IMR-90 (cell line): ENCODE data around the gene NRDC. TPM values are rescaled to one million over a fixed set of nuclear protein-coding genes. Genes with fewer than 3 reads are reported as not detected.

Experiments
- ATAC-seq: fragments of 200-7000 bp; cut with Tn5 transposase; 2 replicates; pipeline ENCODE4 v1.9.1; 2020; ENCODE audit warnings: low read depth, mild to moderate bottlenecking, moderate library complexity
- BruUV-seq: library from RNA; stranded (reverse); fragments of 400-500 nt; replicated peaks from 2 replicates; lab custom pipeline; 2021; lab: Mats Ljungman, UMichigan
- CTCF ChIA-PET: fragments of 300-600 bp; formaldehyde crosslinking; extraction: SDS; loops from one replicate; lab custom pipeline; 2021; ENCODE audit warnings: antibody characterized with exemption; lab: Yijun Ruan, JAX
- POLR2A ChIA-PET: fragments of 300-600 bp; sonication (Branson Sonifier 250); formaldehyde crosslinking; loops from one replicate; lab custom pipeline; 2022; ENCODE audit warnings: antibody characterized with exemption; ENCODE audit not compliant: unreplicated experiment; lab: Charles Lee
- DNase-seq: peaks from one replicate; pipeline ENCODE4 v3.0.0; 2013
- H2AFZ ChIP-seq: replicated peaks from 2 replicates; pipeline ENCODE3; 2013; ENCODE audit warnings: low read length, mild to moderate bottlenecking; ENCODE audit not compliant: poor library complexity
- H2AK5ac ChIP-seq: 2 replicates; pipeline ENCODE4 v1.6.1; 2013; ENCODE audit warnings: low read depth, low read length, inconsistent platforms
- H2AK9ac ChIP-seq: replicated peaks from 2 replicates; pipeline ENCODE3; 2013; ENCODE audit warnings: mild to moderate bottlenecking, low read depth, low read length, moderate library complexity; ENCODE audit not compliant: poor library complexity
- H2BK120ac ChIP-seq: 2 replicates; pipeline ENCODE4 v1.6.1; 2013; ENCODE audit warnings: low read depth, low read length, inconsistent platforms
- H2BK15ac ChIP-seq: 3 replicates; pipeline ENCODE4 v1.6.1; 2013; ENCODE audit warnings: low read depth, low read length, inconsistent platforms
- H2BK20ac ChIP-seq: 2 replicates; pipeline ENCODE4 v1.6.1; 2013; ENCODE audit warnings: low read depth, mild to moderate bottlenecking, inconsistent platforms, low read length, moderate library complexity
- H2BK5ac ChIP-seq: 2 replicates; pipeline ENCODE4 v1.6.1; 2013; ENCODE audit warnings: mild to moderate bottlenecking, low read depth, low read length, inconsistent platforms; ENCODE audit not compliant: poor library complexity, severe bottlenecking
- H3K14ac ChIP-seq: replicated peaks from 2 replicates; pipeline ENCODE4 v1.6.1; 2013; ENCODE audit warnings: low read depth, low read length, inconsistent platforms
- H3K18ac ChIP-seq: 2 replicates; pipeline ENCODE4 v1.6.1; 2013; ENCODE audit warnings: low read depth, low read length, control low read depth
- H3K23ac ChIP-seq: 2 replicates; pipeline ENCODE4 v1.6.1; 2013; ENCODE audit warnings: low read depth, low read length, inconsistent platforms
- H3K27ac ChIP-seq: 2 replicates; pipeline ENCODE4 v1.5.1; 2013; ENCODE audit warnings: mild to moderate bottlenecking, control low read depth, low read length; ENCODE audit not compliant: insufficient read depth
- H3K27me3 ChIP-seq: 2 replicates; pipeline ENCODE4 v1.6.1; 2013; ENCODE audit warnings: low read length; ENCODE audit not compliant: control insufficient read depth, insufficient read depth
- H3K36me3 ChIP-seq: 2 replicates; pipeline ENCODE4 v1.6.1; 2013; ENCODE audit warnings: low read length, mixed read lengths; ENCODE audit not compliant: control insufficient read depth, insufficient read depth
- H3K4ac ChIP-seq: 2 replicates; pipeline ENCODE4 v1.6.1; 2013; ENCODE audit warnings: low read depth, low read length, inconsistent platforms
- H3K4me1 ChIP-seq: 2 replicates; pipeline ENCODE4 v1.6.1; 2013; ENCODE audit warnings: low read length, mixed read lengths; ENCODE audit not compliant: control insufficient read depth, insufficient read depth
- H3K4me2 ChIP-seq: 2 replicates; pipeline ENCODE4 v1.6.1; 2013; ENCODE audit warnings: low read depth, mild to moderate bottlenecking, control low read depth, low read length, moderate library complexity
- H3K4me3 ChIP-seq: 2 replicates; pipeline ENCODE4 v1.5.1; 2013; ENCODE audit warnings: low read depth, mild to moderate bottlenecking, control low read depth, low read length, moderate library complexity; ENCODE audit not compliant: insufficient read depth
- H3K56ac ChIP-seq: 2 replicates; pipeline ENCODE4 v1.6.1; 2013; ENCODE audit warnings: low read length, inconsistent platforms; ENCODE audit not compliant: insufficient read depth; ENCODE audit errors: extremely low read depth
- H3K79me1 ChIP-seq, 2 experiments: 2 replicates each; pipeline ENCODE4 v1.6.1; 2013; ENCODE audit warnings: low read length in 2 of 2, inconsistent platforms in 1 of 2, low read depth in 1 of 2
- H3K9ac ChIP-seq: 2 replicates; pipeline ENCODE4 v1.6.1; 2013; ENCODE audit warnings: low read depth, low read length, control low read depth
- H3K9me1 ChIP-seq: 2 replicates; pipeline ENCODE4 v1.6.1; 2013; ENCODE audit warnings: low read length, inconsistent platforms; ENCODE audit not compliant: insufficient read depth
- H3K9me3 ChIP-seq: 2 replicates; pipeline ENCODE4 v1.6.1; 2013; ENCODE audit warnings: low read length; ENCODE audit not compliant: control insufficient read depth, insufficient read depth
- H4K20me1 ChIP-seq: 2 replicates; pipeline ENCODE4 v1.6.1; 2013; ENCODE audit warnings: low read length, inconsistent platforms; ENCODE audit not compliant: insufficient read depth
- H4K5ac ChIP-seq: 2 replicates; pipeline ENCODE4 v1.6.1; 2013; ENCODE audit warnings: mild to moderate bottlenecking, low read depth, low read length, control low read depth
- H4K8ac ChIP-seq, 2 experiments: 2 replicates each; pipeline ENCODE4 v1.6.1; 2013; ENCODE audit warnings: low read depth in 2 of 2, low read length in 2 of 2, control low read depth in 1 of 2, inconsistent platforms in 1 of 2
- H4K91ac ChIP-seq: 2 replicates; pipeline ENCODE4 v1.6.1; 2013; ENCODE audit warnings: low read depth, low read length, inconsistent platforms; ENCODE audit not compliant: insufficient read depth
- FOS ChIP-seq: fragments of 150-350 bp; IDR thresholded peaks from 2 replicates; pipeline ENCODE4 v1.6.1; 2016; ENCODE audit warnings: low read depth, low read length
- RAD21 ChIP-seq: IDR thresholded peaks from 2 replicates; pipeline ENCODE4 v1.6.1; 2012; ENCODE audit warnings: low read length, improper control_type of control experiment
- WGBS, 2 experiments: methylation state at CpG; one replicate each; pipeline versions ENCODE4 v1.1.5 to v1.1.7; 2013; ENCODE audit warnings: missing lambda C conversion rate in 2 of 2; ENCODE audit not compliant: insufficient read length in 1 of 2; ENCODE audit errors: extremely low coverage in 2 of 2; 5-methylcytosine and 5-hydroxymethylcytosine counted together
- dilution Hi-C: fragments of 300-500 bp; cut with HindIII; formaldehyde crosslinking; loops from one replicate; pipeline ENCODE4 v1.14.3; 2018; ENCODE audit warnings: low sequenced_read_pairs; ENCODE audit not compliant: unreplicated experiment
- in situ Hi-C: fragments of 300-500 bp; cut with MboI; formaldehyde crosslinking; loops from 3 replicates; pipeline ENCODE4 v1.14.3; 2019; ENCODE audit warnings: low sequenced_read_pairs, inconsistent platforms, mixed read lengths
- intact Hi-C: fragments of 100-400 bp; cut with micrococcal nuclease; formaldehyde crosslinking; loops from 2 replicates; pipeline ENCODE4 v1.10.0; 2022
- polyA plus RNA-seq, 3 experiments: library from polyadenylated mRNA; depleted of rRNA; stranded (reverse); fragments of >200 nt; gene quantifications; 2 replicates each; pipeline ENCODE4 v1.2.3, GENCODE V29; 2012; ENCODE audit warnings: low replicate concordance in 1 of 3
- total RNA-seq: library from RNA; depleted of rRNA; stranded (reverse); fragments of >200 nt; gene quantifications from 2 replicates; pipeline ENCODE4 v1.2.3, GENCODE V29; 2012

The NRDC gene
- total and polyA plus RNA-seq, 2 of the 4 experiments (the other 2 are of a cell fraction): 75.8 to 84.7 TPM

DNA sequence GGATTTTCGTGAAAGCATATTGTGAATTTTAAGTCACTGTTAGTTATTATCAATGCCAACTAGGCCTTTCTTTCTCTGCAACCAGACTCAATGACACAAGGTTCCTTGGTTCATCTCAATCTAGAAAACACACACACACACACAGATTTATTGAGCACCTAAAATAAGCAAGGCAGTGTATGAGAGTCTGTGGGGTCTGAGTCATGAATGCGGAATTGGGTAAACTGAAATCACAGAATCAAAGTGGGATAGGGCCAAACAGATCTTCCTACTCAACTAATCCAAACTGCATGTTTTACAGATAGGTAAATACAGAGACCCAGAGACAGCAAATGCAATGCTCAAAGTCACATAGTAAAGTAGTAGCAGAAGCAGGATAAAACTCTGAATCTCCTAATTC lies 48.5 kb upstream of the NRDC start:
- H3K9me1 ChIP-seq: peaks cover 41% of the 10 kb centered on the region
- H3K79me1 ChIP-seq: peaks cover 35 to 77% of the 10 kb centered on the region in 2 experiments
- H2BK120ac ChIP-seq: peak overlapping the region; percentile 99
- no peaks in the 10 kb centered on the region for H3K9me3 ChIP-seq
- peak overlapping the region; percentile 81; the same call in 1 of the 2 replicates for H3K56ac ChIP-seq
- in situ Hi-C loops: no loop called here
- peak overlapping the region; percentile 99 for H2BK5ac ChIP-seq
- H2AFZ ChIP-seq: no peak overlapping the region
- peak overlapping the region; percentile 99 for H3K4ac ChIP-seq
- H3K4me1 ChIP-seq: peaks cover 32% of the 10 kb centered on the region
- peak overlapping the region; percentile 62 for H3K27ac ChIP-seq
- no peaks in the 10 kb centered on the region for H4K20me1 ChIP-seq
- peak overlapping the region; percentile 86 to 91; a peak in 3 of 4 replicates for H4K8ac ChIP-seq
- CTCF ChIA-PET: interaction anchor here (1.2 to 2.5 kb wide), 2 partner anchors 30 to 87 kb away, joined by 3 to 21 read pairs; no protein-coding TSS in a partner anchor
- intact Hi-C loops: no loop called here
- no CpG with 5 or more reads among the region's 2 CpGs for WGBS, 2 experiments
- H2BK15ac ChIP-seq: peak overlapping the region; percentile 26; the same call in 1 of the 3 replicates
- DNase-seq: peak; percentile 78
- peak overlapping the region; percentile 37; the same call in 1 of the 2 replicates for H3K23ac ChIP-seq
- H3K9ac ChIP-seq: peak overlapping the region; percentile 6; the same call in 1 of the 2 replicates
- no TSS peak for BruUV-seq
- peaks cover 16% of the 10 kb centered on the region for H3K36me3 ChIP-seq
- no peak overlapping the region for H3K4me3 ChIP-seq
- H3K18ac ChIP-seq: peak overlapping the region; percentile 29; the same call in 1 of the 2 replicates
- ATAC-seq: peak; percentile 61
- POLR2A ChIA-PET: no interaction called here
- peak overlapping the region; percentile 99 for H2BK20ac ChIP-seq
- no peak for TF ChIP-seq RAD21
- TF ChIP-seq FOS: peak; percentile 22; the same call in 1 of the 2 replicates
- dilution Hi-C loops: no loop called here
- peak overlapping the region; percentile 53; the same call in 1 of the 2 replicates for H2AK5ac ChIP-seq
- no peaks in the 10 kb centered on the region for H3K27me3 ChIP-seq
- peak overlapping the region; percentile 92 for H4K91ac ChIP-seq
- H3K14ac ChIP-seq: peak overlapping the region; percentile 89; the same call in 1 of the 2 replicates
- H3K4me2 ChIP-seq: peak overlapping the region; percentile 25; the same call in 1 of the 2 replicates
- H2AK9ac ChIP-seq: no peak overlapping the region
- H4K5ac ChIP-seq: peak overlapping the region; percentile 19; the same call in 1 of the 2 replicates
